Keratinocyte (primary cell): Measurements from ENCODE around the gene PTK7. TPM values are rescaled to one million over a fixed set of nuclear protein-coding genes. Genes with fewer than 3 reads are reported as not detected.

ENCODE experiments used
- DNase-seq: peaks from one replicate; pipeline ENCODE4 v3.0.0-alpha.2; 2011; ENCODE audit warnings: low read depth, missing footprints, low spot score
- FAIRE-seq: peaks from 2 replicates; lab custom pipeline; 2011; peaks lifted over from hg19 to GRCh38; lab: Jason Lieb, UNC
- H2AFZ ChIP-seq: 2 replicates; pipeline ENCODE4 v1.6.0; 2012; ENCODE audit warnings: low read length, control low read depth, inconsistent platforms; ENCODE audit not compliant: control insufficient read depth
- H3K27ac ChIP-seq: 2 replicates; pipeline ENCODE4 v1.5.1; 2011; ENCODE audit warnings: low read length; ENCODE audit not compliant: control insufficient read depth, insufficient read depth
- H3K27me3 ChIP-seq: 3 replicates; pipeline ENCODE4 v1.6.0; 2011; ENCODE audit warnings: low read length; ENCODE audit not compliant: control insufficient read depth, insufficient read depth; ENCODE audit errors: extremely low read depth
- H3K36me3 ChIP-seq, 2 experiments: 2 replicates in 1 of 2; 3 replicates in 1 of 2; pipeline ENCODE4 v1.5.1; 2011; ENCODE audit warnings: low read length in 2 of 2, mild to moderate bottlenecking in 1 of 2; ENCODE audit not compliant: control insufficient read depth in 2 of 2, insufficient read depth in 2 of 2; ENCODE audit errors: extremely low read depth in 1 of 2
- H3K4me1 ChIP-seq: 3 replicates; pipeline ENCODE4 v1.5.1; 2011; ENCODE audit warnings: low read length; ENCODE audit not compliant: control insufficient read depth, insufficient read depth; ENCODE audit errors: extremely low read depth
- H3K4me2 ChIP-seq: 3 replicates; pipeline ENCODE4 v1.6.0; 2011; ENCODE audit warnings: low read depth, low read length; ENCODE audit not compliant: control insufficient read depth, insufficient read depth; ENCODE audit errors: extremely low read depth
- H3K4me3 ChIP-seq, 3 experiments: fragments of 200-600 bp in 1 of 3; sonication (generic) in 1 of 3; 2 replicates in 2 of 3; 3 replicates in 1 of 3; pipeline ENCODE4 v1.5.1; 2011 to 2016; ENCODE audit warnings: low read length in 3 of 3, mild to moderate bottlenecking in 3 of 3, control low read depth in 2 of 3, inconsistent platforms in 1 of 3, low read depth in 1 of 3, mixed read lengths in 1 of 3, mixed run types in 1 of 3, moderate library complexity in 1 of 3; ENCODE audit not compliant: control insufficient read depth in 2 of 3, insufficient read depth in 2 of 3; ENCODE audit errors: extremely low read depth in 1 of 3
- H3K79me2 ChIP-seq: 2 replicates; pipeline ENCODE4 v1.6.0; 2012; ENCODE audit warnings: low read length; ENCODE audit not compliant: control insufficient read depth, insufficient read depth
- H3K9ac ChIP-seq: 3 replicates; pipeline ENCODE4 v1.6.0; 2011; ENCODE audit warnings: low read length; ENCODE audit not compliant: control insufficient read depth, insufficient read depth; ENCODE audit errors: extremely low read depth
- H3K9me1 ChIP-seq: 3 replicates; pipeline ENCODE4 v1.6.0; 2011; ENCODE audit warnings: low read length; ENCODE audit not compliant: control insufficient read depth, insufficient read depth; ENCODE audit errors: extremely low read depth
- H3K9me3 ChIP-seq: 2 replicates; pipeline ENCODE4 v1.5.1; 2012; ENCODE audit warnings: low read depth, low read length; ENCODE audit not compliant: control insufficient read depth
- H4K20me1 ChIP-seq: 3 replicates; pipeline ENCODE4 v1.6.0; 2011; ENCODE audit warnings: low read length; ENCODE audit not compliant: control insufficient read depth, insufficient read depth; ENCODE audit errors: extremely low read depth
- CTCF ChIP-seq, 3 experiments: IDR thresholded peaks in 1 of 3; conservative IDR thresholded peaks in 1 of 3; optimal IDR thresholded peaks in 1 of 3; 2 replicates in 2 of 3; 3 replicates in 1 of 3; pipeline versions ENCODE3 to v1.5.1; 2011; ENCODE audit warnings: low read length in 3 of 3, mild to moderate bottlenecking in 3 of 3, moderate library complexity in 2 of 3, control low read depth in 1 of 3, inconsistent platforms in 1 of 3; ENCODE audit not compliant: insufficient read depth in 2 of 3; ENCODE audit errors: extremely low read depth in 1 of 3
- EZH2 ChIP-seq: IDR thresholded peaks from one replicate; pipeline ENCODE4 v1.6.1; 2012; ENCODE audit warnings: inconsistent platforms, mild to moderate bottlenecking, low read length, moderate library complexity
- dilution Hi-C: fragments of 300-500 bp; cut with MboI; formaldehyde crosslinking; loops from one replicate; pipeline ENCODE4 v1.7.0; 2020; ENCODE audit warnings: low sequenced_read_pairs; ENCODE audit not compliant: extremely low pct_ligation_motif_present
- polyA plus RNA-seq, 5 experiments: library from polyadenylated mRNA; depleted of rRNA in 3 of 5; stranded (reverse) in 3 of 5; stranded (forward) in 1 of 5; unstranded in 1 of 5; fragments of >200 nt; gene quantifications; 1 replicate in 1 of 5; 2 replicates in 3 of 5; 3 replicates in 1 of 5; pipeline versions ENCODE4 v1.2.1 to v1.2.3, GENCODE V29; 2011 to 2012; ENCODE audit warnings: missing spikeins in 2 of 5, low read depth in 1 of 5, low replicate concordance in 1 of 5

PTK7 gene
- polyA plus RNA-seq, 1 donor (not counting 4 experiments of a cell fraction or from before 2014, with no cell fraction given): 58.8 TPM

- FAIRE-seq: no peak
- H3K4me2 ChIP-seq: no peak overlapping the region
Measured at GRCh38 chr6:43207286-43207685, 131.2 kb downstream of the PTK7 start.

More at GRCh38 chr6:43207286-43207685, 131.2 kb downstream of the PTK7 start:
- Histone ChIP-seq H3K36me3 (peaks cover 17 to 21% of the 10 kb centered on the region in 2 experiments), H3K27me3 (no peaks in the 10 kb centered on the region), H3K9ac (no peak overlapping the region), H3K27ac (no peak overlapping the region), H3K9me3 (no peaks in the 10 kb centered on the region), H4K20me1 (no peaks in the 10 kb centered on the region), H2AFZ (no peak overlapping the region), H3K79me2 (no peaks in the 10 kb centered on the region), H3K9me1 (no peaks in the 10 kb centered on the region), H3K4me3 (no peak overlapping the region), H3K4me1 (no peaks in the 10 kb centered on the region)
- no peak for TF ChIP-seq EZH2
- TF ChIP-seq CTCF (optimal IDR thresholded peaks at IDR 0.05 in 1 of 3, IDR thresholded peaks at IDR 0.05 in 1 of 3, conservative IDR thresholded peaks at IDR 0.05 in 1 of 3; ENCODE audit: extremely low read depth in 1 of 3, insufficient read depth in 2 of 3, low read length in 3 of 3): no peak
- dilution Hi-C loops: no loop called here
- no peak for DNase-seq

Other genes with a start within 250 kb of the PTK7 start
- gene RPL7L1, start 196.7 kb upstream of the PTK7 start, polyA plus RNA-seq: 61.5 to 104 TPM (median 76.8 TPM) in 3 replicates
- gene PTCRA, start 160.3 kb upstream of the PTK7 start, polyA plus RNA-seq: not detected in 3 replicates
- gene CNPY3, start 146.8 kb upstream of the PTK7 start, polyA plus RNA-seq: 15.8 to 30.9 TPM (median 19.7 TPM) in 3 replicates
- 0.08 to 0.10 TPM in 2 of 3 replicates, not detected in the other for gene GNMT, start 115.6 kb upstream of the PTK7 start, polyA plus RNA-seq
- gene PEX6, start 97.1 kb upstream of the PTK7 start, polyA plus RNA-seq: 5.6 to 8.7 TPM (median 7.5 TPM) in 3 replicates
- gene PPP2R5D, start 91.7 kb upstream of the PTK7 start, polyA plus RNA-seq: 44.4 to 59.9 TPM (median 49.6 TPM) in 3 replicates
- gene MEA1, start 62.4 kb upstream of the PTK7 start, polyA plus RNA-seq: 62.4 to 76.1 TPM (median 69.2 TPM) in 3 replicates
- gene KLHDC3, start 62.1 kb upstream of the PTK7 start, polyA plus RNA-seq: 22.4 to 30.3 TPM (median 24.8 TPM) in 3 replicates
- gene RRP36, start 54.7 kb upstream of the PTK7 start, polyA plus RNA-seq: 57.1 to 101 TPM (median 67.5 TPM) in 3 replicates
- 8.1 to 15.0 TPM (median 10.4 TPM) in 3 replicates for gene CUL7, start 22.5 kb upstream of the PTK7 start, polyA plus RNA-seq
- gene MRPL2, start 16.9 kb upstream of the PTK7 start, polyA plus RNA-seq: 25.6 to 36.0 TPM (median 27.4 TPM) in 3 replicates
- gene KLC4, start 16.7 kb upstream of the PTK7 start, polyA plus RNA-seq: 8.3 to 15.2 TPM (median 8.8 TPM) in 3 replicates
- 26.0 to 39.2 TPM (median 28.5 TPM) in 3 replicates for gene SRF, start 95.0 kb downstream of the PTK7 start, polyA plus RNA-seq
- 19.0 to 23.0 TPM (median 21.6 TPM) in 3 replicates for gene CUL9, start 105.9 kb downstream of the PTK7 start, polyA plus RNA-seq
- gene DNPH1, start 153.2 kb downstream of the PTK7 start, polyA plus RNA-seq: 57.1 to 98.6 TPM (median 73.9 TPM) in 3 replicates
- not detected in 3 replicates for gene TTBK1, start 167.2 kb downstream of the PTK7 start, polyA plus RNA-seq
- not detected in 3 replicates for gene SLC22A7, start 221.9 kb downstream of the PTK7 start, polyA plus RNA-seq
- gene CRIP3, start 232.5 kb downstream of the PTK7 start, polyA plus RNA-seq: 0.08 to 0.67 TPM (median 0.26 TPM) in 3 replicates